Osteoblast (primary cell): Measurements from ENCODE around the gene PRKCB. TPM values are rescaled to one million over a fixed set of nuclear protein-coding genes. Genes with fewer than 3 reads are reported as not detected.

Source experiments
- DNase-seq: peaks from one replicate; pipeline ENCODE4 v3.0.0; 2011; ENCODE audit warnings: low spot score, mixed read lengths; ENCODE audit not compliant: insufficient read length; ENCODE audit errors: missing footprints
- H2AFZ ChIP-seq: 2 replicates; pipeline ENCODE4 v1.6.0; 2011; ENCODE audit warnings: mild to moderate bottlenecking, low read length
- H3K27ac ChIP-seq: 2 replicates; pipeline ENCODE4 v1.5.1; 2011; ENCODE audit warnings: mild to moderate bottlenecking, low read depth, low read length, moderate library complexity
- H3K27me3 ChIP-seq: 2 replicates; pipeline ENCODE4 v1.6.0; 2012; ENCODE audit warnings: mild to moderate bottlenecking, control low read depth, inconsistent platforms, low read length, moderate library complexity; ENCODE audit not compliant: insufficient read depth
- H3K36me3 ChIP-seq: 2 replicates; pipeline ENCODE4 v1.5.1; 2011; ENCODE audit warnings: mild to moderate bottlenecking, low read length, control low read depth, moderate library complexity; ENCODE audit not compliant: insufficient read depth
- H3K4me1 ChIP-seq: 2 replicates; pipeline ENCODE4 v1.5.1; 2011; ENCODE audit warnings: mild to moderate bottlenecking, low read length, control low read depth, moderate library complexity; ENCODE audit not compliant: insufficient read depth
- H3K4me2 ChIP-seq: 2 replicates; pipeline ENCODE4 v1.6.0; 2011; ENCODE audit warnings: mild to moderate bottlenecking, low read length; ENCODE audit not compliant: insufficient read depth
- H3K4me3 ChIP-seq: fragments of 200-600 bp; sonication (generic); 3 replicates; pipeline ENCODE4 v1.5.1; 2012; ENCODE audit warnings: mild to moderate bottlenecking, low read length, inconsistent platforms; ENCODE audit not compliant: insufficient read depth
- H3K79me2 ChIP-seq: 2 replicates; pipeline ENCODE4 v1.6.0; 2012; ENCODE audit warnings: mild to moderate bottlenecking, low read length, control low read depth, inconsistent platforms; ENCODE audit not compliant: insufficient read depth
- H3K9me3 ChIP-seq: 2 replicates; pipeline ENCODE4 v1.5.1; 2011; ENCODE audit warnings: low read depth, low read length, control low read depth
- H4K20me1 ChIP-seq: 2 replicates; pipeline ENCODE4 v1.6.0; 2012; ENCODE audit warnings: mild to moderate bottlenecking, low read length, control low read depth; ENCODE audit not compliant: insufficient read depth
- CTCF ChIP-seq: IDR thresholded peaks from 2 replicates; pipeline ENCODE4 v1.5.1; 2011; ENCODE audit warnings: mild to moderate bottlenecking, low read depth, low read length, moderate library complexity; ENCODE audit errors: extremely low read depth
- total RNA-seq: library from RNA; depleted of rRNA; stranded (reverse); fragments of >200 nt; gene quantifications from 2 replicates; pipeline ENCODE4 v1.2.3, GENCODE V29; 2012

The PRKCB gene
- total RNA-seq, 1 donor = under 0.01 TPM

- Histone ChIP-seq H3K36me3 (no peaks in the 10 kb centered on the region), H3K4me1 (no peaks in the 10 kb centered on the region), H2AFZ (no peak overlapping the region), H3K9me3 (peaks cover 2% of the 10 kb centered on the region), H3K4me2 (no peak overlapping the region), H3K27me3 (no peaks in the 10 kb centered on the region), H3K27ac (no peak overlapping the region), H4K20me1 (no peaks in the 10 kb centered on the region), H3K4me3 (no peak overlapping the region), H3K79me2 (no peaks in the 10 kb centered on the region)
- TF ChIP-seq CTCF = no peak
- no peak for DNase-seq
Measured at GRCh38 chr16:24088767-24089166, 253.0 kb downstream of the PRKCB start.

- TF ChIP-seq CTCF = no peak
- Histone ChIP-seq H3K36me3 (no peaks in the 10 kb centered on the region), H3K27ac (no peak overlapping the region), H2AFZ (no peak overlapping the region), H3K4me2 (no peak overlapping the region), H3K4me3 (no peak overlapping the region), H3K79me2 (no peaks in the 10 kb centered on the region), H3K9me3 (peaks cover 2% of the 10 kb centered on the region), H3K27me3 (no peaks in the 10 kb centered on the region), H4K20me1 (no peaks in the 10 kb centered on the region), H3K4me1 (no peaks in the 10 kb centered on the region)
- DNase-seq = no peak
Measured at GRCh38 chr16:24091125-24091524, 255.3 kb downstream of the PRKCB start.

- Histone ChIP-seq H3K27ac (no peak overlapping the region), H3K4me3 (no peak overlapping the region), H3K36me3 (no peaks in the 10 kb centered on the region), H3K4me2 (no peak overlapping the region), H3K27me3 (no peaks in the 10 kb centered on the region), H3K4me1 (no peaks in the 10 kb centered on the region), H2AFZ (no peak overlapping the region), H4K20me1 (no peaks in the 10 kb centered on the region), H3K9me3 (peaks cover 2% of the 10 kb centered on the region), H3K79me2 (no peaks in the 10 kb centered on the region)
- TF ChIP-seq CTCF = no peak
- no peak for DNase-seq
Measured at GRCh38 chr16:24093049-24093448, 257.3 kb downstream of the PRKCB start.

- Histone ChIP-seq H3K4me3 (no peak overlapping the region), H2AFZ (no peak overlapping the region), H3K27ac (no peak overlapping the region), H3K9me3 (peaks cover 2% of the 10 kb centered on the region), H3K4me1 (no peaks in the 10 kb centered on the region), H4K20me1 (no peaks in the 10 kb centered on the region), H3K4me2 (no peak overlapping the region), H3K79me2 (no peaks in the 10 kb centered on the region), H3K27me3 (no peaks in the 10 kb centered on the region), H3K36me3 (no peaks in the 10 kb centered on the region)
- DNase-seq = no peak
- no peak for TF ChIP-seq CTCF
Measured at GRCh38 chr16:24094660-24095059, 258.9 kb downstream of the PRKCB start.
